ENCODE data around the gene CACNA1C. TPM values are rescaled to one million over a fixed set of nuclear protein-coding genes. Genes with fewer than 3 reads are reported as not detected.

CACNA1C gene
- total RNA-seq, 2 donors from 2014 or later: 8.1 to 18.2 TPM

- Histone ChIP-seq H3K4me3 (peak overlapping the region; percentile 12 to 13), H3K27me3 (replicated peaks; ENCODE audit: insufficient read depth) (no peaks in the 10 kb centered on the region), H3K36me3 (no peaks in the 10 kb centered on the region), H3K9me3 (no peaks in the 10 kb centered on the region), H3K4me1 (replicated peaks) (peaks cover 5% of the 10 kb centered on the region), H3K27ac (no peak overlapping the region)
- WGBS: 13% methylated on average over 46 of the region's 47 CpGs
- TF ChIP-seq, protein P1, sequence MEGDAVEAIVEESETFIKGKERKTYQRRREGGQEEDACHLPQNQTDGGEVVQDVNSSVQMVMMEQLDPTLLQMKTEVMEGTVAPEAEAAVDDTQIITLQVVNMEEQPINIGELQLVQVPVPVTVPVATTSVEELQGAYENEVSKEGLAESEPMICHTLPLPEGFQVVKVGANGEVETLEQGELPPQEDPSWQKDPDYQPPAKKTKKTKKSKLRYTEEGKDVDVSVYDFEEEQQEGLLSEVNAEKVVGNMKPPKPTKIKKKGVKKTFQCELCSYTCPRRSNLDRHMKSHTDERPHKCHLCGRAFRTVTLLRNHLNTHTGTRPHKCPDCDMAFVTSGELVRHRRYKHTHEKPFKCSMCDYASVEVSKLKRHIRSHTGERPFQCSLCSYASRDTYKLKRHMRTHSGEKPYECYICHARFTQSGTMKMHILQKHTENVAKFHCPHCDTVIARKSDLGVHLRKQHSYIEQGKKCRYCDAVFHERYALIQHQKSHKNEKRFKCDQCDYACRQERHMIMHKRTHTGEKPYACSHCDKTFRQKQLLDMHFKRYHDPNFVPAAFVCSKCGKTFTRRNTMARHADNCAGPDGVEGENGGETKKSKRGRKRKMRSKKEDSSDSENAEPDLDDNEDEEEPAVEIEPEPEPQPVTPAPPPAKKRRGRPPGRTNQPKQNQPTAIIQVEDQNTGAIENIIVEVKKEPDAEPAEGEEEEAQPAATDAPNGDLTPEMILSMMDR (IDR thresholded peaks at IDR 0.05): peak; percentile 86 to 95 (median 92)
- peak; percentile 26 for TF ChIP-seq POLR2A (IDR thresholded peaks at IDR 0.05)
- TF ChIP-seq POLR2AphosphoS5 (IDR thresholded peaks at IDR 0.05): peak; percentile 47
- peak; percentile 83 for DNase-seq (ENCODE audit: low spot score)
- intact Hi-C loops (cut with DNase I): loop anchor here (2.0 to 10.0 kb wide), 3 partner anchors 88 to 380 kb away; no protein-coding TSS in a partner anchor
These were observed 18.0 kb upstream of the CACNA1C start for GRCh38 chr12:2034633-2035430.

GRCh38 chr12:2035431-2036055, 17.2 kb upstream of the CACNA1C start:
- TF ChIP-seq, protein P1 (IDR thresholded peaks at IDR 0.05): no peak
- TF ChIP-seq POLR2AphosphoS5 (IDR thresholded peaks at IDR 0.05): no peak
- no peak for TF ChIP-seq POLR2A (IDR thresholded peaks at IDR 0.05)
- intact Hi-C loops (cut with DNase I): loop anchor here (2.0 to 10.0 kb wide), 3 partner anchors 88 to 381 kb away; no protein-coding TSS in a partner anchor
- no peaks in the 10 kb centered on the region for H3K36me3 ChIP-seq
- no peaks in the 10 kb centered on the region for H3K27me3 ChIP-seq (replicated peaks; ENCODE audit: insufficient read depth)
- no peaks in the 10 kb centered on the region for H3K9me3 ChIP-seq
- 68% methylated on average over 15 of the region's 15 CpGs for WGBS
- H3K4me1 ChIP-seq (replicated peaks): peaks cover 5% of the 10 kb centered on the region
- no peak for DNase-seq (ENCODE audit: low spot score)
- no peak overlapping the region for H3K27ac ChIP-seq
- H3K4me3 ChIP-seq: peak overlapping the region; percentile 12 to 13

- Histone ChIP-seq H3K27me3 (replicated peaks; ENCODE audit: insufficient read depth) (no peaks in the 10 kb centered on the region), H3K27ac (no peak overlapping the region), H3K4me3 (no peak overlapping the region), H3K4me1 (replicated peaks) (peaks cover 5% of the 10 kb centered on the region), H3K36me3 (no peaks in the 10 kb centered on the region), H3K9me3 (no peaks in the 10 kb centered on the region)
- TF ChIP-seq POLR2AphosphoS5 (IDR thresholded peaks at IDR 0.05): peak; percentile 72
- TF ChIP-seq, protein P1 (IDR thresholded peaks at IDR 0.05): no peak
- TF ChIP-seq POLR2A (IDR thresholded peaks at IDR 0.05): no peak
- intact Hi-C loops (cut with DNase I): loop anchor here (5.0 to 10.0 kb wide), 2 partner anchors 92 to 384 kb away; no protein-coding TSS in a partner anchor
- DNase-seq (ENCODE audit: low spot score): peak; percentile 71
These were observed 13.8 kb upstream of the CACNA1C start for GRCh38 chr12:2039034-2039433.

GRCh38 chr12:2043054-2043453, 9.7 kb upstream of the CACNA1C start:
- intact Hi-C loops (cut with DNase I): no loop called here
- H3K4me1 ChIP-seq (replicated peaks): peaks cover 5% of the 10 kb centered on the region
- no peak overlapping the region for H3K4me3 ChIP-seq
- H3K36me3 ChIP-seq: no peaks in the 10 kb centered on the region
- H3K27ac ChIP-seq: no peak overlapping the region
- H3K27me3 ChIP-seq (replicated peaks; ENCODE audit: insufficient read depth): no peaks in the 10 kb centered on the region
- TF ChIP-seq POLR2A (IDR thresholded peaks at IDR 0.05): no peak
- TF ChIP-seq, protein P1 (IDR thresholded peaks at IDR 0.05): no peak
- no peak for TF ChIP-seq POLR2AphosphoS5 (IDR thresholded peaks at IDR 0.05)
- WGBS: 97% methylated on average over 2 of the region's 2 CpGs
- DNase-seq (ENCODE audit: low spot score): no peak
- no peaks in the 10 kb centered on the region for H3K9me3 ChIP-seq
